Brain pericyte (primary cell): ENCODE results near the gene ERC2.

ENCODE experiments used
- DNase-seq: peaks from one replicate; pipeline ENCODE4 v3.0.0-alpha.2; 2012; ENCODE audit warnings: low read depth, low spot score

ERC2 gene

DNA sequence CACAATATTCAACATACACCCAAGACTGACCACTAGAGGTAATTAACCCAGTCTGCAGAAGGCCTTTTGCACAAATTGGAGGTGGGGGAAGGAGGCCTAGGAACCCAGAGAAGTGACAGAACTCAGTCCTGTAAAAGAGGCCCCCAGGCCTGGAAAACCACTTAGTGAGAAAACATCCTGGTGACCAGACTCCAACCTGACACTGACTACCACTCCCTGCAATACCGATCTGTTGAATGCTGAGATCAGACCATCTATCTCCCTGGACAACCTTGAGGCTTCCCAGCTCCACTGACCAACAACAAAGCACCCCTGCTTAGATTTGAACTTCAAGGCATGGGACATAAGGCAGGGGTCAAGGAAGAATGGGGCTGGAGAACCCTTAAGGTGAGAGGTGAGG, 719.2 kb downstream of the ERC2 start:
- DNase-seq: no peak

DNA sequence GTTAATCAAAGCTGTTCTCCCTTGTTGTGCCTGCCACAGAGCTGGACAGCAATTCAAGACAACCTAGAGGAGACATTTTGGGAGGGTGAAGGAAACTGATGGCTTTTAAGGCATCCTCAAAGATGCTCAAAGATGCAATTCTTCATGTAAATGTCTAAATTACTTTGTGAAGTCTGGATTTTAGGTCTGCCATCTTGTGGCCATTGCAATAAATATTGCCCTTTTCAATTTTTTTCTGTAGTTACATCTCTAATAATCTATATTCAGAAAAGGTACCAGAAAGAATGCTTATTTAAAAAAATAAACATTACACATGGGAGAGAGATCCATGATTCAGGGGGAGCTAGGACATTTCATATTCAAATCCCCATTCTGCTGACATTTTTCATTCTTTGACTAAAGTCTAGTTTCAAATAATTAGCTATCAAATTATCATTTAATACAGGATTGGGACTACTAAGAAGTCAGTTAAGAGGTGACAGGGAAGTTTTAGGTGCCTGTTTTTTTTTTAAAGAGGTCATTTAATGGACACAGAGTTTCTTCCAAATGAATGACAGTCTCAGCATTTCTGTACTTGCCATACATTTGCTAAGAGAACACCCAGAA, 721.4 kb downstream of the ERC2 start:
- DNase-seq: no peak

DNA sequence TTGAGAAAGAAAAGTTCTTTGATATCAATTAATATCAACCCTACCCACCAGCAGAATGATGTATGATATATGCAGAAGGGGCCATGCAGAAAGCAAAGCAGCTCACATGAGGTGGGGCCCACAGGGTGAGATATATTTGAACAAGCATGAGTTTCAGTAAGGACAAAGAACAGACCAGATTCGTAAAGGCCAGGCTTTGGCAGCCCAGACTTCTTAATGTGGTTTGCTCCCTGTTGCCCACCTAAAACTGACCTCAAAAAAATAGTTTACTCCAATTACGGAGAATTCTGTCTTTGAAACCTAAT, 725.5 kb downstream of the ERC2 start:
- DNase-seq: no peak

DNA sequence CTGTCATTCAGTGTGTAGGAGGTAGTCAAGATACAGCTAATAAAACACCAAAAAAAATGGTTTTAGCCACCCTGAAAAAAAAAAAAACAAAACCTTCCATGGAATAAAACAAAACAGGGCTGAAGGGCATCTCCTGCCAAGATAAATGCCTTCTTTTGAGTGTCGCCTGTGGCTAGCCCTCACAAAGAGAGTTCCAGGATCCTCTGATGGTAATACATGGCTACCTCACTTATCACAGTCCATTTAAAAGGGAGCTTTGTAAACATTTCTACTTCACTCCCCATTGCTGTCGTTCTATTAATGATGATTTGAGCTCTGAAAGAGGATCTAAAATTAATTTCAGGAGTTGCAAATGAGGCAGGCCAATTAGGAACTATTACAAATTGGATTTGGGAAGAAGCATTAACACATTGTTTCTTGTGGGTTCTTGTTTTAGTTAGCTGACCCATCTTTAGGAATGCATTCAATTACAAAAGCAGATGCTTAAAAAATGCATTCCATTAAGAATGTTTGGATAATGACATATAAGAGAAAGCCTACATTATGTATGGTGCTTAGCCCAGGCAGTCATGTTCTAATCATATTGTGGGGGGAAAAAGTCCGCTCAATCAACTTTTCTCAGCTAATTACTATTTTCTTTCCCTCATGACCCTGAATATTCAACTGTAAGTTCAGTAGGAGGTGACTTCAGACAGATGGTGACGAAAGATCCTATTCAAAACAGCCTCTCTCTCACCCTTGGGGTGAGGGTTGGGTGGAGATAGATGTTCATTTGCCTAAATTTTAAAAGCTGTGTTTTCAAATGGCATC, 726.0 kb downstream of the ERC2 start:
- DNase-seq: no peak

DNA sequence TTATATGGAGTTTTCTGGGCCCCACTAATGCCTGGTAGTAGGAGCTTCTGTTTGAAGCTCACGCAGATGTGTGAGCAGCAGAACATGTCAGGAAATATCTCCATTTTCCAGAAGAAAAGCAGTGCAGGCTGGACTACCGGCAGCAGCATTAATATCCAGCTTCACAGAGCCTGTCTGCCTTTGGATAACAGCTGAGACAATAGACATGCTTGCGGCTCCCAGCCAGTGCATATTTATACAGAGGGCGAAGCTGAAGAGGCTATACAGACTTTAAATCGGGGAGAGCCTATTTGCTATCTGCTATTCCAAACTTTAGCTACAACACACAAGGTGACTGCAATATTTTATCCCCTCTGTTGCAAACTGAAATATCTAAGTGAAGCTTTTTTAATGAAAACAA, 731.1 kb downstream of the ERC2 start:
- no peak for DNase-seq

DNA sequence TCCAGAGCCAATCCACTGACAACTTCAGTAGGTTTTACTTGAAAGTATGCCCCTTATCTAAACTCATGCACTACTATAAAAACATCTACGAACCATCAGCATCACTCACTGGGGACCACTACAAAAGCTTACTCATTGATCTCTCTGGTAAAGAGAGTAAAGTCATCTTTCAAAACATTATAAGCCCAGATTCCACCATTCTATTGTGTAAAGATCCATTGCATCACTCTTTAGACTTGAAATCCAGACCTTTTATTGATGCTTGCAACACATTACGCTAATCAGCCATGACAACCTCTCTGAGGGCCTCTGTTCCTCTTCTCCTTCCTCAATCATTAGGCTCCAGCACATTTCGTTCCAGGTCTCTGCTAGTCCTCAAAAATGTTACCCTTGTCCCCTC, 732.3 kb downstream of the ERC2 start:
- no peak for DNase-seq

DNA sequence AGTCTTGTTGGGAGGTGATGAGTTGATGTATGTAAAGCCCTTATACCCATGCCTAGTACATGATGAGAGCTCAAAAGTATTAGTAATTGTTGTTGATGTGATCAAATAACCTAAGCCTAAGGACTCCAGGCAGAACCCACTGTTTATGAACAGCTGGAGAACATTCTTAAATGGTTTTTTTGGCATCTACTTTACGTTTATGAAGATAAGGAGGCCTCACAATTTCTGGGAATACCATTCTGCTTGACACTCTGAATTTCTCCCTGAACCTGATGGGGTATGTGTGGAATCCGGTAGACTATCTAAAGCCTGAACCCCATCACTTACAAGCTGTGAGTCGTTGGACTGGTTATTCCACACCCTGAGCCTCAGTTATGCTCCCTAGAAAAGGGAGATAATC, 736.5 kb downstream of the ERC2 start:
- DNase-seq: no peak

DNA sequence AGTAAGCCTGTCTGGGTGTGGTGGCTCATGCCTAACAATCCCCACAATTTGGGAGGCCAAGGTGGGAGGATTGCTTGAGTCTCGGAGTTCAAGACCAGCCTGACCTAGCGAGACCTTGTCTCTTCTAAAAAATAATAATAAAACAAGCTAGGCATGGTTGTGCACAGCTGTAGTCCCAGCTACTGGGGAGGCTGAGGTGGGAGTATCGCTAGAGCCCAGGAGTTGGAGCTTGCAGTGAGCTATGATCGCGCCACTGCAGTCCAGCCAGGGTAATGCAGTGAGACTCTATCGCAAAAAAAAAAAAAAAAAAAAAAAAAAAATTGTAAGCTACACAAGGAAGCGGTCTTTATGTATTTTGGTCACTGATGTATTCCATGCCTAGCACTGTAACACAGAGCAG, 738.7 kb downstream of the ERC2 start:
- DNase-seq: no peak

DNA sequence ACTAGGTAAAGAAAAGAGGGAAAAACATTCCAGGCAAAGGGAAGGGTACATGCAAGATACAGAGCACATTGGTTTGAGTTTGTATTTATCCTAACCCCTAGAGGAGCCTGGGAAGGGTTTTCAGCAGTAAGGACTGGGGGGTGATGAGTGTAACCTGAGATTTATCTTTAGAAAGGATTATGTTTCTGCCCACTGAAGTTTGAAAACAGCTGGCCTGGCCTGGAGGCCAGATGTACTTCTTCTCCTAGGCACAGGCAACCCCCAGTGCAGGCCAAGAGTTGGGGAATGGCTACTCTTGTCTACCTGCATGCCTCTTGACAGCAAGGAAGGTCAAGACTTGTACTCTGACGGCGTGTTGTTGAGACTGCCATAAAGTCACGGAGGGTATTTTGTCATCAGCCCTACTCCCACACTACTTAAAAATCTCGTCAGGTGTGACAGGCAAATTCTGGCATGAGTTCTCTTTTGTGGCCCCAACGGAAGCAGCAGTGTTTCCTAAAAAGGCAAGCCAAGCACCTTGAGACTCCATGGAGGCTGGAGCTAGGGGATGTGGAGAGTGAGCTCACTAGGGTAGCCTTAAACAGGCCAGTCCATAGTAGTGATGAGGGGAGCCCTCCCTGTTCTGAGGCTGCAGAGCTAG, 739.7 kb downstream of the ERC2 start:
- no peak for DNase-seq

DNA sequence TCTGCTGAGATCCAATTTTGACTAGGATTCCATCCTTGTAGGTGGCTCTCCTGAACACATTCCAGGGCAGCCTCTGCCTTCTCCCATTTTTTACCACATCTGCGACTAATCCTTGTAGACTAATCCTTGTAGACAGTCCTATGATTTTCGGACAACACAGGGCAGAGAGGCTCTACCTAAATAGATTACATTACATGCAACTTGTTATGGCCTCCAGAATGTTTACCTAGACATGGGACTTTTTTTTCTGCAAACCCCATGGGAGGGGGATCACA, 741.8 kb downstream of the ERC2 start:
- no peak for DNase-seq

DNA sequence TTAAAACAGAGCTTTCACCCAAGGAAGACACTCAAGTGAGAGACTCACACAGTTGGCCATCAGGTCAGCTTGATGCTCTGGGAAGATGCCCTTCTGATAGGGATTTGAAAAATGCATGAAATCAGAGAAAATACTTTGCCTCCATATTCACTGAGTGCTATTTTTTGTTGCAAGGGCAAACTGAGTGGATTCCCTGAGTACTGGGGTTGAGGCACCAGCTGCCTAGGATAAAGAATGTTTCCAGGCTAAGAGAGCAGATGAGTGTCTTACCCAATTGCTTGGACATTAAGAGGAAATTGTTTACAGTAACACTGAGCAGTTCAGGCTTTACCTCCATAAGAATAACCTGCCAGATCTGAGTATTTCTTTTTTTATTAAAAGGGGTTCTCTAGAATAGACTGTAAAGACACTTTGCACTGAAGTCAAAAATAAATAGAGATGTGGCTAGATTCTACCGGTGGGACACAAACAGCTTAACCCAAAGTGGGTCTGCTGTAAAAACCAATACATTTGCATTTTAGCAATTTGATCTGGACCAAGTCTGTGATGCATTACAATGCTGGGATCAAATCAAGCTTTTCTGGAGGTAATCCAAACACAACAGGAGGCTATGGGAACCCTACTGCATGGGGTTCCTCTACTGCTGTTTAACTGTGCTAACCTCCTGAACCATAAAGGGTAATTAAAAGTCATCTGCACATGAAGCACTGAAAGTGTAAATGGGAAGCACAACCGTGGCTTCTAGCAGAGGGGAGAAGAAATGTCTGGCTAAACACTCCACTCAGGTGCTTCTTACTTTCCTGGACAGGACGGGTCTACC, 742.4 kb downstream of the ERC2 start:
- no peak for DNase-seq

DNA sequence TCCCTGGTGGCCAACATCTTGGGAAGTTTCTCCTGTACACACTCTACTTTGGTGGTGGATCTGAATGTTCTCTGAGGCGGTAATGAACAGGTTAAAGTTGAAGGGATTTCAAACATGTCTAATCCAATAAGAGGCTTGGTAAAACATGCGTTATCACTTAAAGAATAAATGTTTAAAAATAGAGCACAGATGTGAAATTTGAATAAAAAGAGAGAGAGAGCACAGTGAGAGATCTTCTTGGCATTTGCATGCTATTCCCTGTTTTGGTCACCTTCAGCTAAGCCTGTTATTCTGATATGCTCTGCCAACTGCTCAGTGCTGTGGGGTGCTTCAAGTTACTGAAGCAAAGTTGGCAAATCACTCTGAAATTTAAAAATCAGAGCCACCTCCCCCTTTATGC, 743.4 kb downstream of the ERC2 start:
- DNase-seq: no peak

DNA sequence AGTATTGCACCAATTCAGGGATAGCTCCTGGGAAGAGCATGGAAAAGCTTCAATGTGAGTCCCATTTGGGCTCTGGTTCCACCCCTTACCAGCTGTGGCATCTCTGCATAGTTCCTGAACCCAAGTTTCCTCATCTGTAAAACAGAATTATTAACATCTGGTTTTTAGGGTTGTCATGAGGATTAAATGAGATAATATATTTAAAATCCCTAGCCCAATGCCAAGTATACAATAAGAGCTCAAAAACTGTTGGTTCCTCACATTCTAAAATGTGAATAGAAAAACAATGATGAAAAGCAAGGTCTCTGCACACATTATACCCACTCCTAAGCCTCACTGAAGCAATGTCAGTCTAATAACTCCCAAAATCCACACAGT, 743.9 kb downstream of the ERC2 start:
- no peak for DNase-seq

DNA sequence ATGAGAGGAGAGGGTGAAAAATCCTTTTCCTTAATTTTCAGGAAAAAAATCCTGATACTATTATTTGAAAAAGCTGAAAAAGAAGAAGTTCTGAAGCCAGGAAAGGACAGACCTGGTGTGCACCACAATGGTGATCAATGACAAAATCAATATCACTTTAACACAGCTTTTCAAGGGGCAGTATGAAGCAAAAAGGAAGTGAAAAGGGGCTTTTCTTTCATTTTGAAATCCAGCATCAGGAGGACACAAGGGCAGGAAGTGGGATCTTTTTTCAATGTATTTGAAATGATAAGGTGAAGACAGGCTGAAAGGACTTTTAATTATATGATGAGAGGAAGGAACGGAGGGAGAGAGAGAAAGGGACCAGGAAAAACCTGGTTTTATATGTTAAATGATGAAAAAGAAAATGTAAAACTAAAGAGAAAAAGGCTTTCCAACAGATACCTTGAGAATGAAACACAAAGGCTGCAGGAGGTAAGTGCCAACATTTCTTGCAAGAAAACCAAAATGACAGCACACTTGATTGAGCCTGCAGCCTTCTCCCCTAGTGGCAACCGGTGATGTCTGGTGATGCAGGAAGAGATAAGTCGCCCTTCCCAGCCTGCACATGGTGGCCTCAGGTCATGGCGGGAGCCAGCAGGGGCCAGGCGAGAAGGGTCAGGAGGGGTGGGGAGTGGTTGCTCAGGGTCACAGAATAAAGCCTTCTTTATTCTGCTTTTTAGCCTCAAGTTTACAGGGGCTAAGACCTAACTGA, 744.4 kb downstream of the ERC2 start:
- DNase-seq: no peak

DNA sequence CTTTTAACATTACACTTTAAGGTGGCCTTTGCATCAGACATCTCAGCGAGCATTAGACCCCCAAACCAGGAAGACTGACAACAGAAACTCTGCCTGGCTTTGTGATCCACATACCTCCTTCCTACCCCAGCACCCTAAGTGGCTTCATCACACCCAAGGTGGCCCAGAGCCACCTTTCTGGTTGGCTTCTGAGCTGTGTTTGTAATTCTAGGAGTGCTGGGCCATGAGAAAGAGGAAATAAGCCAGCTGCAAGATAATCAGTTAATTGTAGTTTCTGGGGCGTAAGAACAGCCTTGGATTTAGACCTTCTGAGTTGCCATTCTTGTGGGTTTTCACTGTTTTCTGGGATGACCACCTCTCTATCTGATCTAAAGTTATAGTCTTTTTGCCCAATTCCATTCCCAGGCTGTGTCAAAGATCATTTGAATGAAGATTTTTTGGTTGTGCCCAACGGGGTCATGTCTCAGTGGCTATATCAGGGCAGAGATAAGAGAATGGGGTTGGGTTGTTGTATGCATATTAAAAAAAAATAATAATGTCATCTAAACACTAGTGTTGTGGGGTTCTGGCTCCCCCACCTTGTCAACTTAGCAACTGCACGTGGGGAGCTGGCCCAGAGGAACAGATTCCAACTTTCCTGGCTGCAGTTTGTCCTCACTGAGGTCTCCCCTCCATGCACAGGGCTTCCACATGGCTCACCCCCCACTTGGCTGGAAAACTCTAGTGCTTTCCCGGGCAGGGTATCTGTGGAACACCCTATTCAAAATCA, 746.4 kb downstream of the ERC2 start:
- no peak for DNase-seq

DNA sequence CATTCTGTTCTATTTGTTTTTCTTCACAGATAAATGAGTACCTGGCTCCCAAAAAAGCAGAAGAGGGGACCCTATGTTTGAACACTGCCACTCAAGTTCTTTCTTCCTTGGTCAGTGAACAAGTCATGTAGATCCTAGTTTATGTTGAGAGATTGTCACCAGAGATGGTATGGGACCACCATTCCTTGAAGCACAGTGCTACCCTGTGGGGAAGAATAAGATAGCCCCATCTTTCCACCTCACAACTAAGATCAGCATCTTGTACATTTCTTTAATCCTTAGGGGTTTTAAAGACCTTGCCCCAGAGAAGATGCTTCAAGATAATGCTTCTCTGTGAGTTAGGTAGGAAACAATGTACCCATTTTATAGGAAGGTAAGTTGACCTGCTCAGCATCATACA, 747.7 kb downstream of the ERC2 start:
- no peak for DNase-seq

DNA sequence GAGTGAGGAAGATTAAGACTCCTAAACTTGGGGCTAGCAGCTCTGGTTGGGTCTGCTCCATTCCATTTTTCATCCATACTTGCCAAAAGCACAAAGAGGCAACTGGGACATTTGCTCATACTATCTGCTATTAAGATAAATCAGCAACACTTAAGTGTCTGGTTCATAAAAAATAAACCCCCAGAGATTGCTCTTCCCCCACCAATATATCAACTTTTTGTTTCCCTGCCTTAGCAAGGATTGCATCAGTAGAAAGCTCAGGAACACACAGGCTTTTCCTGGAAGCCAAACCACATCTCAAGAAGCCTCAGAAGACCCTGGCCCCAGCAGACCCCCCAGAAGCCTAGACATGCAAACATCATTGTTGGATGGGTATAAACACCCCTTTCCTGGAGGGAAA, 748.8 kb downstream of the ERC2 start:
- no peak for DNase-seq

DNA sequence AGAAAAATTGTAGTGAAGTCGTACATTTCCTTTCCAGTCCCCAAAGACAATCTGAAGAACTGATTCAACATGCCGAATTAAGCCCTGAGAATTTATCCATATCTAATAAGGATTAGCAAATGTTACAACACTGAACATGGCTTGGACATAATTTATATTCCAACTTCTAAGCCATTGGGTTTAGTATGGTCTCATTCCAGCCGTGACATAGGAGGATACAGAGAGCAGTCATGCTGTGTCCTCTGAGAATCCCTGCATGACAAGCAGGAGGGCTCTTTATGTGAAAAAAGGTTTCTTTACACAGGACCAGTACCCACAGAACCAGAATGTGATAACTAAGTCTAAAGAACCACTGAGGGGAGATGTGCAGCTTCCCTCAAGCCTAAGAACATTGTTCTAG, 749.3 kb downstream of the ERC2 start:
- DNase-seq: no peak

DNA sequence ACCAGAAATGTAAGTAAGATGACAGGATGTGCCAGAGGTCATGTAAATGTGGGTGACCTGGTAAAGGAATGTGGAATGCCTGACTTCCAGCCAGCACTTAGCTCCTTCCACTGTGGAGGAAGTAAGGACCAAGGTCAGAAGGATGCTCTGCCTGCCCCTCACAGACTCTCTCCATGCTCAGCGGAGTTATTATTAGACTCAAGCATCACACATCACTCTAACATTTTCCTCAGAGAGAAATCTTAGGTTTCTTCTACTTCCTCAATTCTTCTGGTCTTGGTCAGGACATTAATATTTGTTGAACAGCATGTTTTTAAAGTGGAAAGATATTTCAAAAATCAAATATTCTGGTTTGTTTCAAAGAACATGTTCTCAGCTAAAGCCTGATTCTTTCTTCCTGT, 749.7 kb downstream of the ERC2 start:
- DNase-seq: no peak

DNA sequence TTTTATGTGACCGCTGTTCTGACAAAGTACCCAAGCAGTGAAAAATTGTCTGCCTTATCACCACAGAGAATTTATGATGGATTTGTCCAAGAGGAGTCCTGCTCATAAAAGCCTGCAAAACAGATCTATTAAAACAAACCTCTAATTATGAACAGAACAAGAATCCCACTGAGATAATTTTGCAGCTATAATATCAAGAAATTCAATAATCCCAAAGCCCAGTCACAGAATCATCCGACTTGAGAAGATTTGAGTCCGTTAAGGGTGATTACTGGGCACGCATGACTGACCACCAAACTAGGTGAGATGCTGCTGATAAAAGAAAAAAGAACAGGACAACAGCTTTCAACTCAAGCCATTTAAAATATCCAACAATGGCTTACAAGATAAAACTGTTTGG, 750.2 kb downstream of the ERC2 start:
- DNase-seq: no peak

DNA sequence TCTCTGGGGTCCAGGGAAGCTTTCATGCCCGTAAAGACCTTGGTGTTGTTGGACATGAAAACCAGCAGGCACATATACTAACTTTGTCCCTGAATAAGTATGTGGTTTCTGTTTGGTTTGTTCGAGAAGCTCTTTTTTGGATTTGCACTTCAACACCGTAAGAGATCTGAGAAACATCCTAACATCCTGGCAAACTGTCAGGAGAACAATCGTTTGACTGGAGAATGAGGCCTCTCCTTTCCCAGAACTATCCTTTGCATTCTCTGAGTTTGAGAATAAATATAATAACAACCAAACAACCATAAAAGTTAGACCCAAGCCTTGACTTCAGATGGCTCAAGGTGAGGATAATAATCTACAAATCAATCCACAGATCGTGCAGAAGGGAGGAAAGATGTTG, 750.8 kb downstream of the ERC2 start:
- no peak for DNase-seq
